GM20000 (cell line): ENCODE data around the gene NME7.

Experiments
- DNase-seq: peaks from one replicate; pipeline ENCODE4 v3.0.0; 2012; ENCODE audit warnings: low spot score
- CTCF ChIP-seq: IDR thresholded peaks from 2 replicates; pipeline ENCODE4 v1.5.1; 2012; ENCODE audit warnings: mild to moderate bottlenecking, control low read depth; ENCODE audit errors: extremely low read depth, missing control alignments

NME7 gene

GRCh38 chr1:169250022-169250421 is 117.6 kb downstream of the NME7 start:
- no peak for DNase-seq
- no peak for TF ChIP-seq CTCF

GRCh38 chr1:169249611-169250010 is 118.0 kb downstream of the NME7 start:
- TF ChIP-seq CTCF = no peak
- no peak for DNase-seq

GRCh38 chr1:169245706-169246105 is 121.9 kb downstream of the NME7 start:
- DNase-seq = no peak
- TF ChIP-seq CTCF = no peak

GRCh38 chr1:169240449-169241232 is 127.0 kb downstream of the NME7 start:
- DNase-seq = no peak
- TF ChIP-seq CTCF = no peak

- TF ChIP-seq CTCF = no peak
Measured at GRCh38 chr1:169236880-169237279, 130.7 kb downstream of the NME7 start.

GRCh38 chr1:169236143-169236542 is 131.5 kb downstream of the NME7 start:
- DNase-seq = no peak
- TF ChIP-seq CTCF = no peak

More at GRCh38 chr1:169236880-169237279, 130.7 kb downstream of the NME7 start:
- DNase-seq = no peak

GRCh38 chr1:169235568-169235967 is 132.0 kb downstream of the NME7 start:
- no peak for DNase-seq
- TF ChIP-seq CTCF = no peak
